GM18909 (cell line): ENCODE results near the gene IPO5.
"Not testable (repeated sequence)": the region's sequence is repeated elsewhere in the genome, so short reads cannot be mapped to it uniquely, and the experiment has no call there.

Experiments
- ATAC-seq: cut with Tn5 transposase; IDR thresholded peaks from one replicate; pipeline ENCODE4 v1.9.1; 2021; ENCODE audit warnings: mild to moderate bottlenecking; ENCODE audit not compliant: unreplicated experiment, poor library complexity

IPO5 gene

GRCh38 chr13:97946951-97947588 is 6.4 kb upstream of the IPO5 start:
- no peak for ATAC-seq

GRCh38 chr13:97948041-97948440 is 5.4 kb upstream of the IPO5 start:
- ATAC-seq: no peak

- not testable (repeated sequence) for ATAC-seq
These were observed 4.2 kb upstream of the IPO5 start for GRCh38 chr13:97949316-97949715.

- ATAC-seq: no peak
These were observed 2.1 kb upstream of the IPO5 start for GRCh38 chr13:97951376-97951775.

GRCh38 chr13:97952831-97953230 is 644 bp upstream of the IPO5 start:
- peak; percentile 62 for ATAC-seq

GRCh38 chr13:97961340-97961739 is 7.9 kb downstream of the IPO5 start:
- ATAC-seq: no peak

GRCh38 chr13:97962887-97963286 is 9.4 kb downstream of the IPO5 start:
- ATAC-seq: no peak

GRCh38 chr13:97967226-97967625 is 13.8 kb downstream of the IPO5 start:
- ATAC-seq: no peak

GRCh38 chr13:97967948-97968347 is 14.5 kb downstream of the IPO5 start:
- no peak for ATAC-seq

- ATAC-seq: no peak
These were observed 18.0 kb downstream of the IPO5 start for GRCh38 chr13:97971519-97971918.

GRCh38 chr13:97974773-97975172 is 21.3 kb downstream of the IPO5 start:
- ATAC-seq: no peak

GRCh38 chr13:97975280-97975847 is 21.9 kb downstream of the IPO5 start:
- peak; percentile 3 for ATAC-seq

- ATAC-seq: peak; percentile 83
These were observed 22.6 kb downstream of the IPO5 start for GRCh38 chr13:97975848-97976609.

GRCh38 chr13:97976610-97977521 is 23.4 kb downstream of the IPO5 start:
- peak; percentile 36 for ATAC-seq

GRCh38 chr13:97977982-97978381 is 24.5 kb downstream of the IPO5 start:
- ATAC-seq: no peak

GRCh38 chr13:97978651-97979050 is 25.2 kb downstream of the IPO5 start:
- ATAC-seq: no peak

GRCh38 chr13:97979051-97979450 is 25.6 kb downstream of the IPO5 start:
- ATAC-seq: no peak

- no peak for ATAC-seq
These were observed 26.1 kb downstream of the IPO5 start for GRCh38 chr13:97979556-97979955.

- no peak for ATAC-seq
These were observed 28.8 kb downstream of the IPO5 start for GRCh38 chr13:97982286-97982685.

- peak; percentile 94 for ATAC-seq
These were observed 33.4 kb downstream of the IPO5 start for GRCh38 chr13:97986835-97987234.

- no peak for ATAC-seq
These were observed 46.2 kb downstream of the IPO5 start for GRCh38 chr13:97999653-98000052.
